LNCaP clone FGC (cell line): ENCODE data around the gene OR14J1.

ENCODE experiments used
- DNase-seq: peaks from one replicate; pipeline ENCODE4 v3.0.0-alpha.2; 2011; ENCODE audit warnings: low read depth
- H3K4me3 ChIP-seq: 2 replicates; pipeline ENCODE4 v1.5.1; 2011; ENCODE audit warnings: mild to moderate bottlenecking, low read depth, low read length, control low read depth
- TF ChIP-seq, protein P1 (sequence below): IDR thresholded peaks from 2 replicates; pipeline ENCODE4 v1.5.1; 2012; ENCODE audit warnings: mild to moderate bottlenecking; ENCODE audit not compliant: control insufficient read depth, insufficient read depth; ENCODE audit errors: extremely low read depth

OR14J1 gene, protein sequence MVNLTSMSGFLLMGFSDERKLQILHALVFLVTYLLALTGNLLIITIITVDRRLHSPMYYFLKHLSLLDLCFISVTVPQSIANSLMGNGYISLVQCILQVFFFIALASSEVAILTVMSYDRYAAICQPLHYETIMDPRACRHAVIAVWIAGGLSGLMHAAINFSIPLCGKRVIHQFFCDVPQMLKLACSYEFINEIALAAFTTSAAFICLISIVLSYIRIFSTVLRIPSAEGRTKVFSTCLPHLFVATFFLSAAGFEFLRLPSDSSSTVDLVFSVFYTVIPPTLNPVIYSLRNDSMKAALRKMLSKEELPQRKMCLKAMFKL

DNA sequence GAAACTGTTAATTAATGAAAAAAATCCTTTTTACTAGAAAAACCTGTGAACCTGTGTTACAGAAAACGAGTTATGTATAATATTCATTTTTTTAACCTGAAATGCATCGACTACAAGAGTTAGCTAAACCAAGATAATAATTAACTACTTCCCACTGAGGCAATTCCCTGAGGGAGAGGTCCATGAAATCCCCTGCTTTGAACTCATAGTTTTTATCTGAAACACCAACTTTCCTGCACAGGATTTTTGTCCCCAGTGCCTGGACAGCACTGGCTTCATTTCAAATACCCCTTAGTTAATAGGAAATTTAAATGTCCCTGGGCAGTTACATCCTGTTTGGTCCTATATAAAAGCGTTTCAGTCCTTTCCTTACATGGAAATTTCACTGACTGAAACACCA lies at the start of gene OR14J1:
Gene OR14J1, plus strand, starts transcription at position 386 of the 400 bp plus-strand sequence. CDS start 4,989 bp downstream, outside the sequence.
- DNase-seq: no peak
- no peak within 1 kb of the TSS for H3K4me3 ChIP-seq
- TF ChIP-seq, protein P1, sequence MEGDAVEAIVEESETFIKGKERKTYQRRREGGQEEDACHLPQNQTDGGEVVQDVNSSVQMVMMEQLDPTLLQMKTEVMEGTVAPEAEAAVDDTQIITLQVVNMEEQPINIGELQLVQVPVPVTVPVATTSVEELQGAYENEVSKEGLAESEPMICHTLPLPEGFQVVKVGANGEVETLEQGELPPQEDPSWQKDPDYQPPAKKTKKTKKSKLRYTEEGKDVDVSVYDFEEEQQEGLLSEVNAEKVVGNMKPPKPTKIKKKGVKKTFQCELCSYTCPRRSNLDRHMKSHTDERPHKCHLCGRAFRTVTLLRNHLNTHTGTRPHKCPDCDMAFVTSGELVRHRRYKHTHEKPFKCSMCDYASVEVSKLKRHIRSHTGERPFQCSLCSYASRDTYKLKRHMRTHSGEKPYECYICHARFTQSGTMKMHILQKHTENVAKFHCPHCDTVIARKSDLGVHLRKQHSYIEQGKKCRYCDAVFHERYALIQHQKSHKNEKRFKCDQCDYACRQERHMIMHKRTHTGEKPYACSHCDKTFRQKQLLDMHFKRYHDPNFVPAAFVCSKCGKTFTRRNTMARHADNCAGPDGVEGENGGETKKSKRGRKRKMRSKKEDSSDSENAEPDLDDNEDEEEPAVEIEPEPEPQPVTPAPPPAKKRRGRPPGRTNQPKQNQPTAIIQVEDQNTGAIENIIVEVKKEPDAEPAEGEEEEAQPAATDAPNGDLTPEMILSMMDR: no peak

DNA sequence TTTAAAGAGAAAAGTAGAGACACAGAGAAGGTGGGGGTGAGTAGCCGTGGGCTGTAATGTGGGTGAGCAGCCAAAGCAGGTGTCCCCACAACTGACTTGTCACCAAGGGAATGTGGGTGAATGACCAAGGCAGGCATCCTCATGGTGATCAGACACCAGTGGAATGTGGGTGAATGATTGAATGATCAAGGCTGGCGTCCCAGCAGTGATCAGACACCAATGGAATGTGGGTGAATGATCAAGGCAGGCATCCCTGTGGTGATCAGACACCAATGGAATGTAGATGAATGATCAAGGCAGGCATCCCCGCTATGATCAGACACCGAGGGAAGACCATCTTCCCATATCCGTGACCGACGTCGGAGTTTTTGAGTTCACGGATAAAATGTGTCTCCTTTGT lies 49.8 kb upstream of the OR14J1 start:
- no peak overlapping the region for H3K4me3 ChIP-seq
- DNase-seq: no peak
- TF ChIP-seq, protein P1: no peak

DNA sequence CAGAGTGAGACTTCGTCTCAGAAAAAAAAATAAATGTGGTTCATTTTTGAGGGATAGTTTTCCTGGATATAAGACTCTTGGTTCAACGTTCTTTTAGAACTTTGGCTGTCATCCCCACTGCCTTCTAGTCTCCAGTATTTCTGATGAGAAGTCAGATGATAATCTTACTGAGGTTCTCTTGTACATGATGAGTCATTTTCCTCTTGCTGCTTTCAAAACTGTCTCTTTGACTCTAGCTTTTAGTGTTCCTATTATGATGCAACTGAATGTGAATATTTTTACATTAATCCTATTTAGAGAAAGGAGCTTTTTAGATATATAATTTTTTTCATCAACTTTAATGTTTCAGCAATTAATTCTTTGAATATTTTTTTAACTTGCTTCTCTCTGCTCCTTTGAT lies 46.0 kb upstream of the OR14J1 start:
- H3K4me3 ChIP-seq: no peak overlapping the region
- TF ChIP-seq, protein P1: no peak
- no peak for DNase-seq

DNA sequence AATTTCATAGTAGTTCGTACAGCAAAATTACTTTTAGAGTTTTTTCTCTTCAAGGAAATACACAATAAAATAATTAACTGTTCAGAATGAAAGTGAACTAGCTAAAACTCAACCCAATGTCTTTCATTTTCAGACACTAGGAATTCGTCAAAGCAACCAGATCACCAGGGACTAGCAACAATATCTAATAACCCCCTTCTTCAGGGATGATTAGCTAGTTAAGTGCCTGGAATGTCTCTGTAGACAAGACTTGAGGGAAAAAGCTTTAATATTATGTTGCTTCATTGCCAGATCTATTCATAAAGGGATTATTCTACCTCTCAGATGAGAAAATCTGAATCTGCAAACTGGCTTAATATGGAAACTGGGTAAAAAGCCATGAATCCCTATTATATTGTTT lies 41.8 kb upstream of the OR14J1 start:
- TF ChIP-seq, protein P1: no peak
- H3K4me3 ChIP-seq: no peak overlapping the region
- no peak for DNase-seq

DNA sequence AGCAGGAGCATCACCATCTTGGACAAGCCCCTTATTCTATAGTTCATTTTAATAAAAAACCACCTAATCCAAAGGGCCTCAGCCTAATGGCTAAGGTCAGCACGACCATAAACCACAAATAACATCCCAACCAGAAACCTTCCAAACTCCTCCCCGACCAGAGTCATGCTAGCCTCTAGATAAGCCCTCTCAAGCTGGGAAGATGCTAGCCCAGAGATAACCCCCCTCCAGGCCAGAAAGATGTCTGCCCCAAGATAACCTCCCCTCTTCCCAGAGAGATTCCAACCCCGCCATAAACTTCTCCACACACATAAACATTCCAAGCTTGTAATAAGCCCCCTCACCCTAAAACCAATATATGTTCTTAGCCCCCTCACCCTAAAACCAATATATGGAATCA lies 38.5 kb upstream of the OR14J1 start:
- H3K4me3 ChIP-seq: no peak overlapping the region
- TF ChIP-seq, protein P1: no peak

DNA sequence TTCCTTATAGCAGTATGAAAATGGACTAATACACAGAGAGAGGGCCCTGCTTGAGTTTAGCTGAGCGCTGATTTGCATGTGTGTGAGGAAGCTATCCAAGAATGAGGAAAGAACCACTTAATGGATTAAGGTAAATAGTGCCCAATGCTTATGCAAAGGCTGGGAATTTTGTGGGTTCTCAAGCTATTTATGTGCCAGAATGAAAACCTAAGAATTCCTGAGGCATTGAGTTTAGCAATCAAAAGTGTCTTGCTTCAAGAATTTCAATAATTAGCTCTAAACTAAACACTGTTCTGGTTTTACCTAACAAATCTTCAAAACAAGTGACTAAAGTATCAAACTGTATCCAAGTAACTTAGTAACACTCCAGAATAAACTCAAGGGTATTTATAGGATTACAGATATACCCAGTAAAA lies 7.0 kb upstream of the OR14J1 start:
- TF ChIP-seq, protein P1: no peak
- no peak for DNase-seq
- H3K4me3 ChIP-seq: no peak overlapping the region

More for the DNA sequence above, 38.5 kb upstream of the OR14J1 start:
- no peak for DNase-seq

DNA sequence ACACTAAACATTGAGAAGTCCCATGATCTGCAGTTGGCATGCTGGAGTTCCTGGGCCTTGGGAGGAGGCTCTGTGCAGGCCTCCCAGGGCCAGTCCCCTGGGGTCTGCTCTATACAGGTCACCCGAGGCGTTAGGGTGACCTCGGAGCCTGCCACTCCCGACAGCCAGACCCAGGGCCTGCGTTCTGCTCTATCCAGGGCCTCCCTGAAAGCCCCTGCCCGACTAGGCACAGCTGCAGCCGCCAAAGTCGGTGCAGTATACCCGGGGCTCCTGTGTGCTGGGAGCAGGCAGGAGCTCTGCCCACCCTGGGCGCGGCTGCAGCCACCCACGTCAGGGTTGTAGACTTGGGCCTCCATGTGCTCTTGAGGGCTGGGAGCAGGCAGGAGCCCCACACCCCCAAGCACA lies 6.3 kb upstream of the OR14J1 start:
- no peak overlapping the region for H3K4me3 ChIP-seq
- no peak for DNase-seq
- TF ChIP-seq, protein P1: no peak
